ENCODE results near the gene SRBD1.

SRBD1 gene

GRCh38 chr2:45379399-45380087 lies 231.5 kb downstream of the SRBD1 start:
- DNase-seq (ENCODE audit: low read depth, low spot score): no peak

- DNase-seq (ENCODE audit: low read depth, low spot score): no peak
Measured at GRCh38 chr2:45373534-45373933, 237.5 kb downstream of the SRBD1 start.

DNA sequence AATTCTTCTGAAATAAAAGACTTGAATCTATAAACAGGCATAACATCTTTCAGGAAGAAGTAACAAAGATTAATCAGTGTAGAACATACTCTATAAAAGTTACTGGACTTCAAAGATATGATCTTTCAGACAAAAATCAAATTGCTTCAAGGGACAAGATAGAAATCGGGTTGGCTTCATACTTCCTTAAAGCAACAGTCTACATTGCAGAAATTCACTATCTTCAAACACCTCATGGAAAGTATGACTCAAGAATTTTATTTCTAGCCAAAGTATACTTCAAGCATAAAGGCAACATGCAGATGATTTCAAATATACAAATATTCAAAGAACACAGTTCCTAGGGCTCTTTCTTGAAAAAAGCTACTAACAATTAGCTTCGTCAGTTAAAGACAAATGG lies 240.7 kb downstream of the SRBD1 start:
- DNase-seq (ENCODE audit: low read depth, low spot score): no peak

DNA sequence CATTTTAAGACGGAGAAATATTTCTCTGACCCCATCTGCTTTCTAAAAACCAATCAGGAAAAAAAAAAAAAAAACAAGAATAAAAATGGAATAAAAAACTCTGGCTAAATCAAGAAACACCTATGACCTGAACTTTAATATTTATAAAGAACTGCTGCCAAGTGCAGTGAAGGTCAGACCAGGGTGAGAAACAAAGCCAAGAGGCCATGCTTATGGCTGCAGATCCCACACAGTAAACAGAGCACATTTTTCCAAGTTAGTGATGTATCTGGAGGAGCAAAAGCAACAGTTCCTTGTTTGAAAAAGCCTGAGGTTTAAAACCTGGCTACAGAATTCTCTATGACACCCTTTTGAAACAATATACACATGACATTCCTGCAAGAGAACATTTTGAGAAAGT lies 242.3 kb downstream of the SRBD1 start:
- DNase-seq (ENCODE audit: low read depth, low spot score): no peak

DNA sequence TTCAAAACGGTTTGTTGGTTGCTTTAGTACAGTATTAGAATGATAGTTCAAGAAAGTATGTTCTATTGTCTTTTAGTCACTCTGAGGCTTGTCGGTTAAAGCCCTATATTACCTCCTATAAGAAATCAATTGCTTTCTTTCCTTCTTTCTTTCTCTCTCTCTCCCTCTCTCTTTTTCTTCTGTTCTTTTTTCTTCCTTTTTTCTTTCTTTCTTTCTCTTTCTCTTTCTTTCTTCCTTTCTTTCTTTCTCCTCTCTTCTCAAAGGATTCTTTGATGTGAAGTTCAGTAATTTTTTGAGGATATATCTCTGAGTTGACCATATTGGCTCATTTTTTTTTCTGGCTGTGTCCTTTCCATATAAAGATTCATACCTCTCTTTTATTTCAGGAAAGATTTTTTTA lies 249.4 kb downstream of the SRBD1 start:
- DNase-seq (ENCODE audit: low read depth, low spot score): no peak

DNA sequence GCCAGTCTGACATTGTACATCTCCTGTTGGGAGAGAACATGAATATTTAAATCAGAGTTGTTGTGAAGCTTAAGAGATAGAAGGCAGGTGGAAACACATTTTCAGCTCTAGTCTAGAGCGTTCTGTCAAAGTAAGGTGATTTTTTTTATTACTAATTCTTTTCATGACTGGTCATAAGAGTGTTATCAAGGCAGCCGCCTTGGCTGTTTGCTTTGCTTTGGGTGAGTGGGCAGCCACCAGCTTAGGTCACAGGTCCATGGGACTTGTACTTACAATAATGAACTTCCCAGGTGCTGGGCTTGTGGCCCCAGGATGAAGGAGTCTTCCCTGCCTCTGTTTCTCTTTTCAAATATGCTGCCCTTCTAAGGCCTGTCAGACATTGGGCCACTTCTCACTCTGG lies 256.3 kb downstream of the SRBD1 start:
- no peak for DNase-seq (ENCODE audit: low read depth, low spot score)

GRCh38 chr2:45353879-45354278 lies 257.2 kb downstream of the SRBD1 start:
- DNase-seq (ENCODE audit: low read depth, low spot score): peak; percentile 69

DNA sequence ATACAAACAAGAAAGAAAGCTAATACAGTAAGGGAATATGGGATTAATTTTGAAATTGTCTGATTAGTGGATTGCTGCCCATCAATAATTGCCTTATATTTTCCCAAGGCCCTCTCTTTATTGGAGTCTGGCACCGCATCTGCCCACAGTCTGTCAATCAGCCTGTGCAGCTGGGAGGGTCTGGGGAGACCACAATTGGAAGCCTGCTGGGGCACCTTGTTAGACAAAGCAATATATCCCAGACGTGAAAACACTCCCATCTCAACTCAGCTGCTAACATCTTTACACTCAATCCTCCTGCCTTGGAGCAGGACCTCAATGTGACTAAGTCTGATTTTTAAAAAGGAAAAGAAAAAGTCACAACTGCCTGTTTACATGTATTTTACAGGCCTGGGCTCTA lies 258.6 kb downstream of the SRBD1 start:
- DNase-seq (ENCODE audit: low read depth, low spot score): no peak

DNA sequence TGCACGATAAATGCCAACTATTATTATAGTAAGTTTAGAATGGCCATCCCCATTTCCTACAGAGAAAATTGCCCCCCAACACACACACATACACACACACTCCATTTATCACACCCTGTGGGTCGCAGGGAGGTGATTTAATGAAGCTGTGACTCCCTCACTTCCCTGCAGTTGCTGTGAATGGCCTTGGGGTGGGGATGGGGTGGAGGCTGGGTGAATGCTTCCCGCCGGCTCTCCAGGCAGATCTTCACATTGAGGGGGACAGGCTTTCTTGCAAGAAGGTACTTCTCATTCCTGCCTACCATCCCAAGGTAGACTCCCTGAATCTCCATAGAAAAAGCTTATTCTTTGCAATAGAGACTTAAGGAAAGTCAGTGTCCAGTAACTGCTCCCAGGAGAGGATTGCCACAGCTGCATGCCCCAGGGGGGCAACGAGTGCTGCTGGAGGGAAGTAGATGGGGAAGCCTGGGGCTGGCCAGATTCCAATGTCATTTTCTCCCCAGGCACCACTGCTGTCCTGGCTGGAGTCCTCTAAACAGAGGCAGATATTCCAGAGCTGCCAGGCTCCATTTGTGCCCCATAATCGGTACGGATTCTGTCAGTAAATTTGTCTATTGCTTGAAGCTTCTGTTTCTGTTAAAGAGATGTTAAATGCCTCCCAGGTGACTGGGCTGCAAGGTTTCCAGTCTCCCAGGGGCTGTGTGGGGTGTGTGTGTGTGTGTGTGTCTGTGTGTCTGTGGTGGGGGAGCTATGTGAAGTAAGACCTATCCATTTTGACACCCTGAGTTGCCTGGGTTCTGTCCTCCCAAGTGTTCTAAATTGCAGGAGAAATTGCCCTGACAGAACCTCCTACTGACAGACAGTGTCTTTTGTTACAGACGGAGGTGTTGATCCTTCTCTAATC lies 265.5 kb downstream of the SRBD1 start:
- no peak for DNase-seq (ENCODE audit: low read depth, low spot score)

GRCh38 chr2:45344502-45344901 lies 266.6 kb downstream of the SRBD1 start:
- DNase-seq (ENCODE audit: low read depth, low spot score): no peak

DNA sequence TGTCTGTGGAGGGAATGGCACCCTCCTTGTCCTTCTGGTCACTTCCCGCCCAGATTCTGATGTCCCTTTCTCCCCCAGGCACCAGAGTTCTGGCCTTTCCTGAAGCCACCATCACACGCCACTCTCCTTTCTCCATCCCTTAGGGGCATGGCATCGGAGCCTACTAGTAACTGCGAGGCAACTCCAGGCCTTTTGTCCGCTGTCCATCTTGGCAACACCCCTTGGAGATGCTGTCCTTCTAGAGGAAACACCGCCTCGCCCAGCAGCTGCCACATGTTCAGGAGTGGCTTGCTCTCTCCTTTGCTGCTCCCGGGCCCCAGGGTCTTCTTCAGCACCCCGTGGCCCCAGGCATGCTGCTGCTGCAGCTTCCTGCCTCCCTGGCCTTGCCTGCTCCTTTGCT lies 267.0 kb downstream of the SRBD1 start:
- no peak for DNase-seq (ENCODE audit: low read depth, low spot score)

GRCh38 chr2:45343251-45344017 lies 267.6 kb downstream of the SRBD1 start:
- DNase-seq (ENCODE audit: low read depth, low spot score): no peak

DNA sequence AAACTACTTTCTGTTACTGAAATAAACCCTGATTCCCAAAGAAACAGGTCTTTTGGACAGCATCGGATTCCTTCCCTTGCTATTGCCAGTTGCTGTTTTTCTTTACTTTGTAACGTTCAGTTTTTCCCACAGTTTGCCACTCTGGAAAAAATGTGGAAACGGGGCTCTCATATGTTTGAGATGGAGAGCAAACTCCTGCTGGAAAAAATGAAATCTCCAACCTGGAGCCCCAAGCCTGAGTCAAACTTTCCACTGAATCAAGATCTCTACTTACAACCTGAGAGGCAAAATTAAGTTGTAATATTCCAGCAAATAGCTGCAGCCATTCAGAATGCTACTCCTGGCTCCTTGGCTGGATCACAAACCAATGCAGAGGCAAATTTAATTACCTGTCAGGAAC lies 270.7 kb downstream of the SRBD1 start:
- DNase-seq (ENCODE audit: low read depth, low spot score): no peak

- DNase-seq (ENCODE audit: low read depth, low spot score): no peak
Measured at GRCh38 chr2:45339253-45339652, 271.8 kb downstream of the SRBD1 start.

All from brain pericyte (primary cell).